Pons (tissue), 1 donor: ENCODE results near the gene CHST3.

Experiments
- DNase-seq: peaks from one replicate; pipeline ENCODE4 v3.0.0-alpha.2; 2016; ENCODE audit warnings: low spot score

The CHST3 gene

GRCh38 chr10:72056932-72057751 lies 92.9 kb downstream of the CHST3 start:
- no peak for DNase-seq

- no peak for DNase-seq
Observed at GRCh38 chr10:72058347-72058898, 94.2 kb downstream of the CHST3 start.

GRCh38 chr10:72058989-72059842 lies 95.0 kb downstream of the CHST3 start:
- DNase-seq: no peak

GRCh38 chr10:72059843-72060822 lies 95.9 kb downstream of the CHST3 start:
- DNase-seq: no peak

DNA sequence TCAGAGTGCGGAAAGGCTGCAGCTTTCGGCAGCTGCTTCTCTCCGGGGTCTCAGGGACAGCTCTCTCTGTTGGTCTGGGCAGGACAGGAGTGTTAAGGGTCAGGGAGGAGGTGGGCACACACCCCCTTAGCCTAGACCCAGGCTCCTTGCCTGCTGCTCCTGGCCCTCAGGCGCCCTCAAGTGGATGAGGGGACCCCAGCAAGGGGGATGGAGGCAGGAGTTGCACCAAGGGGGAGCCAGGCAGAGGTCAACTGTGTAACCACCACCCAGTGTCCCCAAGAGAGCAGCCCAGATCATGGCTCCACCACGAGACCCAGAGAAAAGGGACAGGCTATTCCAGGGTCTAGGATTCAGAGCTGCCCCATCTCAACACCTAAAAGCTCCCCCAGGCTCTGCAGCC lies 97.3 kb downstream of the CHST3 start:
- DNase-seq: no peak

DNA sequence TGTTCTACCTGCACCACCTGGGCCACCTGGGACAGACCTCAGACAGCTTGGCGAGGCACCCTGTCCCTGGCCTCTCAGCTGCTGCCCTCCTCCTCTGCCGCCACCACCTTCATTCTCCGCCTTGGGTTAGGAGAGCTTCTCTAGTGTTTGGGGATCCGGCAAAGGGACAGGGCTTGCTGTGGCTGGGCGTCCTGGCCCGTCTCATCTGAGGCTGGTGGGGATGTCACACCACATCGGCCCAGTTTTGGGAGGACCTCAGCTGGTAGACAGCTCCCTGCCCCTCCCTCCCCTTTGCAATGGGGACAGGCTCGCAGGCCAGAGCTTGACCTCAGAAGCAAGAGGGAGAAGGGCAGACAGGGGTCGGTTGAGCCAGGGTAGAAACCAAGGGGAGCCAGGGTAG lies 97.7 kb downstream of the CHST3 start:
- DNase-seq: no peak

GRCh38 chr10:72062382-72062781 lies 98.2 kb downstream of the CHST3 start:
- no peak for DNase-seq
